Heart left ventricle (tissue), 16 donors: ENCODE data around the gene ARFGAP1. TPM values are rescaled to one million over a fixed set of nuclear protein-coding genes. Genes with fewer than 3 reads are reported as not detected.

Experiments used
- ATAC-seq, 4 donors: fragments of 200-7000 bp; cut with Tn5 transposase; one replicate each; pipeline ENCODE4 v1.9.1; 2020 to 2022; ENCODE audit warnings: moderate library complexity in 4 of 4, mild to moderate bottlenecking in 3 of 4, moderate number of reproducible peaks in 1 of 4
- DNase-seq, 5 donors: peaks; one replicate each; pipeline ENCODE4 v3.0.0-alpha.2; 2020
- H3K27ac ChIP-seq, 12 donors: fragments of 200-600 bp; sonication (generic) in 4 of 12; one replicate each; pipeline versions ENCODE4 v1.5.0 to v1.8.0; 2016 to 2022; ENCODE audit warnings: mild to moderate bottlenecking in 2 of 12
- H3K27me3 ChIP-seq, 9 donors: fragments of 200-600 bp; sonication (generic) in 2 of 9; one replicate each; pipeline versions ENCODE4 v1.5.1 to v1.8.0; 2016 to 2022; ENCODE audit warnings: mild to moderate bottlenecking in 3 of 9
- H3K36me3 ChIP-seq, 9 donors: fragments of 200-600 bp; sonication (generic) in 2 of 9; one replicate each; pipeline versions ENCODE4 v1.5.0 to v1.8.0; 2018 to 2022; ENCODE audit warnings: mild to moderate bottlenecking in 2 of 9
- H3K4me1 ChIP-seq, 12 donors: fragments of 200-600 bp; sonication (generic) in 4 of 12; one replicate each; pipeline versions ENCODE4 v1.5.0 to v1.8.0; 2016 to 2022; ENCODE audit warnings: mild to moderate bottlenecking in 3 of 12
- H3K4me3 ChIP-seq, 12 donors: fragments of 200-600 bp; sonication (generic) in 4 of 12; one replicate each; pipeline versions ENCODE4 v1.5.0 to v1.8.0; 2017 to 2022; ENCODE audit warnings: mild to moderate bottlenecking in 9 of 12, moderate library complexity in 4 of 12
- H3K9me3 ChIP-seq, 12 donors: fragments of 200-600 bp; sonication (generic) in 4 of 12; one replicate each; pipeline versions ENCODE4 v1.5.0 to v1.8.0; 2016 to 2022; ENCODE audit warnings: mild to moderate bottlenecking in 1 of 12
- POLR2A ChIP-seq, 2 donors: fragments of 450-650 bp; IDR thresholded peaks; one replicate each; pipeline ENCODE4 v1.6.1; 2017; ENCODE audit warnings: antibody characterized with exemption in 2 of 2, mild to moderate bottlenecking in 2 of 2, moderate library complexity in 2 of 2
- WGBS, 4 donors: extraction: QIAGEN DNeasy Blood & Tissue Kit in 2 of 4; methylation state at CpG; one replicate each; pipeline versions ENCODE4 v1.1.5 to v1.1.7; 2013 to 2018; 5-methylcytosine and 5-hydroxymethylcytosine counted together
- intact Hi-C, 10 donors: fragments of 100-400 bp; cut with DNase I; formaldehyde crosslinking; loops; one replicate each; pipeline versions ENCODE4 v1.11.1 to v1.14.2; 2022
- polyA plus RNA-seq, 2 donors: library from polyadenylated mRNA; stranded (reverse); fragments of 200-250 nt; gene quantifications; one replicate each; pipeline ENCODE4 v1.2.3, GENCODE V29; 2013
- total RNA-seq, 9 donors: library from RNA; depleted of rRNA in 2 of 9; stranded (reverse); fragments of >200 nt in 2 of 9; fragmentation: NEBNext Ultra II Directional in 3 of 9; extraction: Animal tissue kit (Norgen Biotek cat#: 25700) in 3 of 9; gene quantifications; one replicate each; pipeline versions ENCODE4 v1.1.0 to v1.2.4, GENCODE V29; 2016 to 2023
- TF ChIP-seq, protein P1 (sequence below), 12 donors: fragments of 200-600 bp; sonication (generic) in 4 of 12; IDR thresholded peaks; one replicate each; pipeline versions ENCODE4 v1.5.0 to v1.8.0; 2018 to 2022; ENCODE audit warnings: antibody characterized with exemption in 12 of 12, mild to moderate bottlenecking in 5 of 12
- donor health status: ischemic (EF 13 %, LVEDD 7.1; RV severe dilation, severe dysfunction).
- donor health status: healthy with polysubstance abuse.
- donor health status: DM: no; HTN: yes; CAD: no.
- donor health status: DM: no; HTN: no; CAD: no.
- donor health status: ischemic (EF 25% LVEDD 6.9; RV normal size, moderate dysfunction).
- donor health status: ischemic (EF 25% LVEDD 5.7; RV mildly dilated, moderate dysfunction).
- donor health status: healthy.
- donor health status: DM: yes; HTN: yes; CAD: no.
- donor health status: ischemic (EF 35%, LVEDD 5.7; RV mildly dilated, moderate dysfunction).
- donor health status: nonischemic (EF 11% LVEDD 7.7; RV severe dilation, severe dysfunction).
- donor health status: DM: yes; HTN: yes; CAD: no.
- donor health status: PGD.
- donor health status: ischemic (EF 29% LVEDD 5.4; RV normal size, mild dysfunction).
- donor health status: nonischemic (EF 23%, LVEDD 6.1; RV moderate dilation, normal function).

ARFGAP1 gene
- total and polyA plus RNA-seq, 11 donors = 14.3 to 51.6 (median 29.5) TPM

DNA sequence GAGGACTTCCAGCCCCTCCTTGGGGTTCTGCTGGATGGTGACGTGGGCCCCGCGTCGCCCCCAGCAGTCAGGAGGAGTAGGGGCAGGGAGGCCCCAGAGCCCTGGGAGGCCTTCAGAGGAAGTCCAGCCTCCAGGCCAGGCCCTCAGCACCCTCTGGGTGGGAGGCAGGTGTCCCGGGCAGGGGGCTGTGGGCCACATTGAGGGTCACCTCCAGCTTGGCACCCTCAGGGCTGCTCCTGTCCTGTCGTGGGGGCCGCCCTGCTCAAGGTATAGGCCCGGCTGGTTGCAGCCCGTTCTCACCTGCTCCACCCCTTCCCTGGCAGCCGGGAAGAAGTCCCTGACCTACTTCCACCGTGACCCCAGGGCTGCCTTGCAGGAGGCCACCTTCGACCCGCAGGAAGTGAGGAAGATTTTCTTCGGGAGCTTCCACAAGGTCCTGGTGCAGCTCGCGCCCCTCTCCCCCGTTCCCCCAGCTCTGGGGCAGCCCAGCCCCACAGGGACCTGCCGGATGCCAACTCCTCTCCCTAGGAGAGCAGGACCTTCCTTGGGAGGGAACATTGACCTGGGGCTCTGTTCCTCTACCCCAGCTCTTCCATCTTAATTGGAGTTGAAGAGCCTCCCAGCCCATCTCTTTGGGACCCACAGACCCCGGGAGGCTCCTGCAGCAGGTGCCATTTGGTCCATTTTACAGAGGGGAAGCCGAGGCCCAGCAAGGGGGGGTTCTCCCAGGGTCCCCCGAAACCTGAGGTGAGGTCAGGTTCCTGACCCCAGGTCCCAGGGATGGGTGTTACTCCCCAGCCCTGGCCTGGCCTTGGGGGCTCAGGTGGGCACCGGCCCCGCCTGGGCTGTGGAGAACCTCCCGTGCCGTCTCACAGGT, 46.8 kb downstream of the ARFGAP1 start:
- Histone ChIP-seq H3K4me1 (no peaks in the 10 kb centered on the region), H3K36me3 (no peaks in the 10 kb centered on the region), H3K4me3 (no peak overlapping the region), H3K27ac (no peak overlapping the region), H3K27me3 (peaks cover 0 to 33% (median 0%) of the 10 kb centered on the region in 9 donors), H3K9me3 (no peaks in the 10 kb centered on the region)
- no peak for TF ChIP-seq POLR2A (IDR thresholded peaks at IDR 0.05)
- TF ChIP-seq, protein P1, sequence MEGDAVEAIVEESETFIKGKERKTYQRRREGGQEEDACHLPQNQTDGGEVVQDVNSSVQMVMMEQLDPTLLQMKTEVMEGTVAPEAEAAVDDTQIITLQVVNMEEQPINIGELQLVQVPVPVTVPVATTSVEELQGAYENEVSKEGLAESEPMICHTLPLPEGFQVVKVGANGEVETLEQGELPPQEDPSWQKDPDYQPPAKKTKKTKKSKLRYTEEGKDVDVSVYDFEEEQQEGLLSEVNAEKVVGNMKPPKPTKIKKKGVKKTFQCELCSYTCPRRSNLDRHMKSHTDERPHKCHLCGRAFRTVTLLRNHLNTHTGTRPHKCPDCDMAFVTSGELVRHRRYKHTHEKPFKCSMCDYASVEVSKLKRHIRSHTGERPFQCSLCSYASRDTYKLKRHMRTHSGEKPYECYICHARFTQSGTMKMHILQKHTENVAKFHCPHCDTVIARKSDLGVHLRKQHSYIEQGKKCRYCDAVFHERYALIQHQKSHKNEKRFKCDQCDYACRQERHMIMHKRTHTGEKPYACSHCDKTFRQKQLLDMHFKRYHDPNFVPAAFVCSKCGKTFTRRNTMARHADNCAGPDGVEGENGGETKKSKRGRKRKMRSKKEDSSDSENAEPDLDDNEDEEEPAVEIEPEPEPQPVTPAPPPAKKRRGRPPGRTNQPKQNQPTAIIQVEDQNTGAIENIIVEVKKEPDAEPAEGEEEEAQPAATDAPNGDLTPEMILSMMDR (IDR thresholded peaks at IDR 0.05) = no peak
- ATAC-seq (no peak), DNase-seq (peak in 3 of 5 donors; percentile 17 to 54 (median 17))
- intact Hi-C loops = no loop called here
- 74 to 83% (median 81%) methylated on average over 20 to 25 of the region's 25 CpGs for WGBS, 4 donors

DNA sequence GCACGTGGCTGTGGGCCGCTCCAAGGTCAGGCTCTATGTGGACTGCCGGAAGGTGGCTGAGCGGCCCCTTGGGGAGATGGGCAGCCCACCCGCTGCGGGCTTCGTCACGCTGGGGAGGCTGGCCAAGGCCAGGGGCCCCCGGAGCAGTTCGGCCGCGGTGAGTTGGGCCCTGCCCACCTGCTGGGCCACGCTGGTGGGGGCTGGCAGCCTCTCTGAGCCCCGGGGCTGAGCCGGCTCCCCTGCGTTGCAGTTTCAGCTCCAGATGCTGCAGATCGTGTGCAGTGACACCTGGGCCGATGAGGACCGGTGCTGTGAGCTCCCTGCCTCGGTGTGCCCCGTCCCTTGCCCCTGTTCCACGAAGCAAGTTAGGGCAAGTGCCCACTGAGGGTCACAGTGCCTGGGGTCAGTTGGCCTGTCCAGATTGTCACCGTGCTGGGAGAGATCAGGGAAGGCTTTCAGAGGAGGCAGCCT, 47.5 kb downstream of the ARFGAP1 start:
- H3K36me3 ChIP-seq = no peaks in the 10 kb centered on the region
- intact Hi-C loops = no loop called here
- H3K4me3 ChIP-seq = no peak overlapping the region
- no peaks in the 10 kb centered on the region for H3K4me1 ChIP-seq
- 84 to 91% (median 85%) methylated on average over 16 to 23 of the region's 23 CpGs for WGBS, 4 donors
- no peaks in the 10 kb centered on the region for H3K9me3 ChIP-seq
- peak in 4 of 5 donors; percentile 9 to 49 (median 20) for DNase-seq
- TF ChIP-seq, protein P1 (IDR thresholded peaks at IDR 0.05) = no peak
- no peak for TF ChIP-seq POLR2A (IDR thresholded peaks at IDR 0.05)
- H3K27ac ChIP-seq = no peak overlapping the region
- H3K27me3 ChIP-seq = peaks cover 0 to 33% (median 0%) of the 10 kb centered on the region in 9 donors
- no peak for ATAC-seq

DNA sequence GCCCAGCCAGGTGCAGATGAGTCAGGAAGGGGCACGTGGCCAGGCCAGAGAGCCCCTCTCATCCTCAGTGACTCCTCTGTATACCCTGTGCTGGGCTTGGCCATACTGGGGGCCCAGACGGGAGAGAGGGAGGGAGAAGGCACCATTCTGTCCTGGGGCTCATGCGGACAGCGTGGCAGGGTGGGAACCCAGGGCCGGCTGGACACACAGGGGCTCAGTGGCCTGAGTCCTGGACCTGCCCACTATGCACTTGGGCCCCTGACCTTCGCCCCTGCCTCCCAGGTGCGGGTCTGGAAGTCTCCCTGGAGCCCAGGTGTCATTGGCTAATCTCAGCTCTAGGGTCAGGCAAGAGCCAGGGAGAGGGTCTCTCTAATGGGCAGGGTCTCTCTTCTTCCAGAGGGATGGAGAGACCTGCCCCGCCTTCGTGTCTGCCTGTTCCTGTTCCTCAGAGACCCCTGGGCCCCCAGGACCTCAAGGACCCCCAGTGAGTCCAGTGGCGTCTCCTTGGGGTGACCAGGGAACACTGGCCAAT, 48.1 kb downstream of the ARFGAP1 start:
- no peak for TF ChIP-seq POLR2A (IDR thresholded peaks at IDR 0.05)
- TF ChIP-seq, protein P1 (IDR thresholded peaks at IDR 0.05) = no peak
- H3K9me3 ChIP-seq = no peaks in the 10 kb centered on the region
- intact Hi-C loops = no loop called here
- no peak overlapping the region for H3K4me3 ChIP-seq
- no peaks in the 10 kb centered on the region for H3K36me3 ChIP-seq
- DNase-seq (peak in 4 of 5 donors; percentile 14 to 37 (median 17)), ATAC-seq (no peak)
- 71 to 81% (median 78%) methylated on average over 9 to 10 of the region's 10 CpGs for WGBS, 4 donors
- no peak overlapping the region for H3K27ac ChIP-seq
- no peaks in the 10 kb centered on the region for H3K4me1 ChIP-seq
- peaks cover 0 to 33% (median 0%) of the 10 kb centered on the region in 9 donors for H3K27me3 ChIP-seq

DNA sequence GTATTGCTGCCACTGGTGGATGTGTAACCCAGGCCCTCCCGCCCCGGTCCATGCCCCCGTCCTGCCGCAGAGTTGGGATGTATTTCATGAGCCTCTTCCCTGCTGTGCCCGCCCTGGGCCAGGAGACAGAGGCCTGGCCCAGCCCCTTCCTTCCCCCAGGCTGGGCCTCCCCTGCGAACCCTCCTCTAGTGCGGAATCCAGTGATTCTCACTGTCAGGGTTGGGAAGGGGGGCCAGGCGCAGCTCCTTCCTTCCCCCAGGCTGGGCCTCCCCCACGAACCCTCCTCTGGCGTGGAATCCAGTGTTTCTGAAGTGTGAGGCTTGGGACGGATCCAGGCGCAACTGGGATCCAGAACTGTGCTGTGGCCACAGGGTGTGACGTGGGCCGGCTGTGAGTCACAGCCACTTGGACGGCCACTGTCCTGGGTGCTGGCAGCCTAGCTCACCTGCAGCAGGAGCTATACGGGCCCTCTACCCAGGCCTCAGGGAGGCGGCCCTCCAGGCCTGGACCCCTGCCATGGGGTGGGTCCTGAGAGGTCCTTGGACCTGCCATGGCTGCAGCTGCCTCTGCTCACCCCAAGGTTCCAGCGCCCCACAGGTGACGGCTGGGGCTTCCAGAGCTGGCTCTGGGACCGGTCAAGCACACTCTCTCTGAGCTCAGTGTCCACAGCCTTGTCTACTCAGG, 48.7 kb downstream of the ARFGAP1 start:
- Histone ChIP-seq H3K9me3 (no peaks in the 10 kb centered on the region), H3K27me3 (peaks cover 0 to 33% (median 0%) of the 10 kb centered on the region in 9 donors), H3K36me3 (no peaks in the 10 kb centered on the region), H3K27ac (no peak overlapping the region), H3K4me1 (no peaks in the 10 kb centered on the region), H3K4me3 (no peak overlapping the region)
- 48 to 63% (median 58%) methylated on average over 10 to 20 of the region's 20 CpGs for WGBS, 4 donors
- DNase-seq (peak; percentile 46 to 78 (median 74)), ATAC-seq (peak in 3 of 4 donors; percentile 60 to 88 (median 72))
- intact Hi-C loops = no loop called here
- no peak for TF ChIP-seq POLR2A (IDR thresholded peaks at IDR 0.05)
- TF ChIP-seq, protein P1 (IDR thresholded peaks at IDR 0.05) = no peak
